ENCODE results near the gene AP2S1.
"Not testable (repeated sequence)": the region's sequence is repeated elsewhere in the genome, so short reads cannot be mapped to it uniquely, and the experiment has no call there.

AP2S1 gene

GRCh38 chr19:46841458-46842083 is 9.1 kb downstream of the AP2S1 start:
- DNase-seq (ENCODE audit: low read depth in 3 of 3) = no peak

- DNase-seq (ENCODE audit: low read depth in 3 of 3) = peak in 1 of 3 experiments; percentile 40
Measured at GRCh38 chr19:46840498-46840942, 10.1 kb downstream of the AP2S1 start.

GRCh38 chr19:46839752-46840497 is 10.7 kb downstream of the AP2S1 start:
- DNase-seq (ENCODE audit: low read depth in 3 of 3) = no peak

GRCh38 chr19:46838160-46838559 is 12.5 kb downstream of the AP2S1 start:
- no peak for DNase-seq (ENCODE audit: low read depth in 3 of 3)

- DNase-seq (ENCODE audit: low read depth in 3 of 3) = no peak
Measured at GRCh38 chr19:46834984-46835383, 15.7 kb downstream of the AP2S1 start.

GRCh38 chr19:46834121-46834520 is 16.5 kb downstream of the AP2S1 start:
- DNase-seq (ENCODE audit: low read depth in 3 of 3) = no peak

- no peak for DNase-seq (ENCODE audit: low read depth in 3 of 3)
Measured at GRCh38 chr19:46830864-46831263, 19.8 kb downstream of the AP2S1 start.

GRCh38 chr19:46828484-46828883 is 22.2 kb downstream of the AP2S1 start:
- DNase-seq (ENCODE audit: low read depth in 3 of 3) = peak; percentile 31 to 58 (median 52)

- DNase-seq (ENCODE audit: low read depth in 3 of 3) = no peak
Measured at GRCh38 chr19:46825731-46826055, 25.0 kb downstream of the AP2S1 start.

GRCh38 chr19:46824890-46825730 is 25.5 kb downstream of the AP2S1 start:
- no peak for DNase-seq (ENCODE audit: low read depth in 3 of 3)

- DNase-seq (ENCODE audit: low read depth in 3 of 3) = no peak
Measured at GRCh38 chr19:46823049-46823448, 27.6 kb downstream of the AP2S1 start.

GRCh38 chr19:46822410-46822787 is 28.2 kb downstream of the AP2S1 start:
- DNase-seq (ENCODE audit: low read depth in 3 of 3) = not testable (repeated sequence)

GRCh38 chr19:46821512-46822409 is 28.9 kb downstream of the AP2S1 start:
- DNase-seq (ENCODE audit: low read depth in 3 of 3) = peak; percentile 10 to 55 (median 36)

- DNase-seq (ENCODE audit: low read depth in 3 of 3) = no peak
Measured at GRCh38 chr19:46818812-46819211, 31.8 kb downstream of the AP2S1 start.

GRCh38 chr19:46815833-46816627 is 34.6 kb downstream of the AP2S1 start:
- no peak for DNase-seq (ENCODE audit: low read depth in 3 of 3)

GRCh38 chr19:46813839-46814358 is 36.7 kb downstream of the AP2S1 start:
- DNase-seq (ENCODE audit: low read depth in 3 of 3) = no peak

- DNase-seq (ENCODE audit: low read depth in 3 of 3) = no peak
Measured at GRCh38 chr19:46812977-46813838, 37.4 kb downstream of the AP2S1 start.

- DNase-seq (ENCODE audit: low read depth in 3 of 3) = no peak
Measured at GRCh38 chr19:46809534-46810272, 40.9 kb downstream of the AP2S1 start.

GRCh38 chr19:46806656-46807055 is 44.0 kb downstream of the AP2S1 start:
- no peak for DNase-seq (ENCODE audit: low read depth in 3 of 3)
